Activated CD8-positive, alpha-beta memory T cell treated with anti-CD3 and anti-CD28 coated beads for 4 hours (primary cell): ENCODE results near the gene FGF18.
A peak's percentile ranks its signal among the peaks of the same experiment; 100 is the strongest.
"Not testable (repeated sequence)": the region's sequence is repeated elsewhere in the genome, so short reads cannot be mapped to it uniquely, and the experiment has no call there.

Experiments used
- DNase-seq, 2 donors: peaks; one replicate each; pipeline ENCODE4 v3.0.0-alpha.2; 2020; ENCODE audit warnings: low read depth in 2 of 2

Gene FGF18

GRCh38 chr5:171400169-171400568, 19.3 kb upstream of the FGF18 start:
- no peak for DNase-seq

- DNase-seq: no peak
Measured at GRCh38 chr5:171401167-171401947, 18.1 kb upstream of the FGF18 start.

GRCh38 chr5:171402751-171403150, 16.7 kb upstream of the FGF18 start:
- DNase-seq: not testable (repeated sequence)

- no peak for DNase-seq
Measured at GRCh38 chr5:171405615-171406014, 13.8 kb upstream of the FGF18 start.

GRCh38 chr5:171407234-171407633, 12.2 kb upstream of the FGF18 start:
- no peak for DNase-seq

GRCh38 chr5:171409164-171410136, 10.0 kb upstream of the FGF18 start:
- no peak for DNase-seq

GRCh38 chr5:171410181-171410580, 9.3 kb upstream of the FGF18 start:
- DNase-seq: no peak

- DNase-seq: no peak
Measured at GRCh38 chr5:171412186-171412585, 7.3 kb upstream of the FGF18 start.

GRCh38 chr5:171413153-171413910, 6.1 kb upstream of the FGF18 start:
- no peak for DNase-seq

GRCh38 chr5:171413993-171414392, 5.5 kb upstream of the FGF18 start:
- DNase-seq: not testable (repeated sequence)

- DNase-seq: no peak
Measured at GRCh38 chr5:171415115-171415730, 4.2 kb upstream of the FGF18 start.

- no peak for DNase-seq
Measured at GRCh38 chr5:171416160-171417049, 3.0 kb upstream of the FGF18 start.

GRCh38 chr5:171418316-171418981, 998 bp upstream of the FGF18 start:
- DNase-seq: peak in 1 of 2 donors; percentile 12

GRCh38 chr5:171419688-171420430, 412 bp downstream of the FGF18 start:
- no peak for DNase-seq

GRCh38 chr5:171420431-171421241, 1.2 kb downstream of the FGF18 start:
- no peak for DNase-seq

GRCh38 chr5:171421331-171422262, 2.1 kb downstream of the FGF18 start:
- no peak for DNase-seq

GRCh38 chr5:171422495-171422894, 3.0 kb downstream of the FGF18 start:
- DNase-seq: no peak
